WTC11 (cell line): ENCODE measurements around the gene CHRNB2. TPM values are rescaled to one million over a fixed set of nuclear protein-coding genes. Genes with fewer than 3 reads are reported as not detected.
A peak's percentile ranks its signal among the peaks of the same experiment; 100 is the strongest.

Source experiments
- ATAC-seq: fragments of 200-7000 bp; cut with Tn5 transposase; 2 replicates; pipeline ENCODE4 v1.10.0; 2021; ENCODE audit warnings: mild to moderate bottlenecking, moderate library complexity
- CTCF ChIA-PET: fragments of 300-600 bp; sonication (Branson Sonifier 250); formaldehyde crosslinking; loops from one replicate; lab custom pipeline; 2021; ENCODE audit warnings: antibody characterized with exemption; lab: Charles Lee
- POLR2A ChIA-PET: fragments of 350-600 bp; sonication (Branson Sonifier 250); formaldehyde crosslinking; loops from one replicate; lab custom pipeline; 2021; ENCODE audit warnings: antibody characterized with exemption; lab: Charles Lee
- DNase-seq: peaks from one replicate; pipeline ENCODE4 v3.0.0; 2021; ENCODE audit warnings: low spot score
- H3K27ac Mint-ChIP-seq: 2 replicates; pipeline ENCODE4 v1.8.0; 2021; ENCODE audit warnings: mixed read lengths
- H3K27me3 Mint-ChIP-seq: 2 replicates; pipeline ENCODE4 v1.8.0; 2021; ENCODE audit warnings: low read depth, mild to moderate bottlenecking, moderate library complexity, mixed read lengths
- H3K36me3 Mint-ChIP-seq: 2 replicates; pipeline ENCODE4 v1.8.0; 2021; ENCODE audit warnings: mixed read lengths
- H3K4me1 Mint-ChIP-seq: 2 replicates; pipeline ENCODE4 v1.8.0; 2022; ENCODE audit warnings: mixed read lengths
- H3K4me3 Mint-ChIP-seq: 2 replicates; pipeline ENCODE4 v1.8.0; 2021; ENCODE audit warnings: mild to moderate bottlenecking, moderate library complexity, mixed read lengths
- H3K9me3 Mint-ChIP-seq: 2 replicates; pipeline ENCODE4 v1.8.0; 2021; ENCODE audit warnings: mixed read lengths
- FOXK1 ChIP-seq: sonication (generic); formaldehyde crosslinking; IDR thresholded peaks from 2 replicates; pipeline ENCODE4 v1.8.0; 2022; ENCODE audit warnings: mild to moderate bottlenecking, moderate library complexity, missing genetic modification reagents
- IRF2 ChIP-seq: sonication (generic); formaldehyde crosslinking; IDR thresholded peaks from 2 replicates; pipeline ENCODE4 v1.8.0; 2022; ENCODE audit warnings: low read depth, missing genetic modification reagents, borderline replicate concordance
- MXD4 ChIP-seq: fragments of 250-450 bp; sonication (Bioruptor Pico); IDR thresholded peaks from 2 replicates; pipeline ENCODE4 v1.8.0; 2021; ENCODE audit warnings: mild to moderate bottlenecking, moderate library complexity, borderline replicate concordance
- NFATC4 ChIP-seq: fragments of 250-450 bp; sonication (Bioruptor Pico); IDR thresholded peaks from 2 replicates; pipeline ENCODE4 v1.9.0; 2021; ENCODE audit warnings: mild to moderate bottlenecking
- NFYB ChIP-seq: sonication (generic); formaldehyde crosslinking; conservative IDR thresholded peaks from 2 replicates; pipeline ENCODE4 v1.8.0; 2022; ENCODE audit warnings: low read depth, missing genetic modification reagents
- NR3C1 ChIP-seq: sonication (generic); formaldehyde crosslinking; conservative IDR thresholded peaks from 2 replicates; pipeline ENCODE4 v1.8.1; 2023; ENCODE audit warnings: low read depth, mild to moderate bottlenecking, missing genetic modification reagents
- PRRX2 ChIP-seq: fragments of 250-450 bp; sonication (Bioruptor Pico); IDR thresholded peaks from 2 replicates; pipeline ENCODE4 v1.8.0; 2021; ENCODE audit warnings: mild to moderate bottlenecking
- SOX15 ChIP-seq: fragments of 250-450 bp; sonication (Bioruptor Pico); IDR thresholded peaks from 2 replicates; pipeline ENCODE4 v1.9.0; 2021; ENCODE audit warnings: mild to moderate bottlenecking
- ZNF121 ChIP-seq: sonication (generic); formaldehyde crosslinking; IDR thresholded peaks from 2 replicates; pipeline ENCODE4 v1.8.0; 2023; ENCODE audit warnings: missing genetic modification reagents
- ZNF138 ChIP-seq: sonication (generic); formaldehyde crosslinking; conservative IDR thresholded peaks from 2 replicates; pipeline ENCODE4 v1.8.1; 2022; ENCODE audit warnings: mild to moderate bottlenecking, moderate library complexity, missing genetic modification reagents
- ZNF232 ChIP-seq: sonication (generic); formaldehyde crosslinking; IDR thresholded peaks from 2 replicates; pipeline ENCODE4 v1.8.0; 2022; ENCODE audit warnings: mild to moderate bottlenecking, missing genetic modification reagents
- total RNA-seq: library from RNA; stranded (reverse); gene quantifications from 3 replicates; pipeline ENCODE4 v1.2.3, GENCODE V29; 2021
- TF ChIP-seq, protein P1 (sequence below): sonication (generic); formaldehyde crosslinking; IDR thresholded peaks from 2 replicates; pipeline ENCODE4 v1.8.0; 2022; ENCODE audit warnings: mild to moderate bottlenecking, missing genetic modification reagents
- TF ChIP-seq, protein P2 (sequence below): sonication (generic); formaldehyde crosslinking; IDR thresholded peaks from 2 replicates; pipeline ENCODE4 v1.8.0; 2023; ENCODE audit warnings: missing genetic modification reagents
- TF ChIP-seq, protein P3 (sequence below): fragments of 200-600 bp; IDR thresholded peaks from 2 replicates; pipeline ENCODE4 v1.8.0; 2022; ENCODE audit warnings: antibody characterized with exemption
- TF ChIP-seq, protein P4 (sequence below): fragments of 250-450 bp; sonication (Bioruptor Pico); IDR thresholded peaks from 2 replicates; pipeline ENCODE4 v1.8.0; 2021; ENCODE audit warnings: mild to moderate bottlenecking
- TF ChIP-seq, protein P5 (sequence below): sonication (generic); formaldehyde crosslinking; IDR thresholded peaks from 2 replicates; pipeline ENCODE4 v1.8.0; 2022; ENCODE audit warnings: mild to moderate bottlenecking, missing genetic modification reagents
- TF ChIP-seq, protein P6 (sequence below): sonication (generic); formaldehyde crosslinking; IDR thresholded peaks from 2 replicates; pipeline ENCODE4 v1.8.1; 2022; ENCODE audit warnings: low read depth, mild to moderate bottlenecking, moderate library complexity, missing genetic modification reagents, borderline replicate concordance
- TF ChIP-seq, protein P7 (sequence below): fragments of 250-450 bp; sonication (Bioruptor Pico); IDR thresholded peaks from 2 replicates; pipeline ENCODE4 v1.9.0; 2021; ENCODE audit warnings: moderate library complexity, mild to moderate bottlenecking, inconsistent platforms, borderline replicate concordance

CHRNB2 gene
- total RNA-seq, 1 experiment from 2014 or later: 1.7 TPM

DNA sequence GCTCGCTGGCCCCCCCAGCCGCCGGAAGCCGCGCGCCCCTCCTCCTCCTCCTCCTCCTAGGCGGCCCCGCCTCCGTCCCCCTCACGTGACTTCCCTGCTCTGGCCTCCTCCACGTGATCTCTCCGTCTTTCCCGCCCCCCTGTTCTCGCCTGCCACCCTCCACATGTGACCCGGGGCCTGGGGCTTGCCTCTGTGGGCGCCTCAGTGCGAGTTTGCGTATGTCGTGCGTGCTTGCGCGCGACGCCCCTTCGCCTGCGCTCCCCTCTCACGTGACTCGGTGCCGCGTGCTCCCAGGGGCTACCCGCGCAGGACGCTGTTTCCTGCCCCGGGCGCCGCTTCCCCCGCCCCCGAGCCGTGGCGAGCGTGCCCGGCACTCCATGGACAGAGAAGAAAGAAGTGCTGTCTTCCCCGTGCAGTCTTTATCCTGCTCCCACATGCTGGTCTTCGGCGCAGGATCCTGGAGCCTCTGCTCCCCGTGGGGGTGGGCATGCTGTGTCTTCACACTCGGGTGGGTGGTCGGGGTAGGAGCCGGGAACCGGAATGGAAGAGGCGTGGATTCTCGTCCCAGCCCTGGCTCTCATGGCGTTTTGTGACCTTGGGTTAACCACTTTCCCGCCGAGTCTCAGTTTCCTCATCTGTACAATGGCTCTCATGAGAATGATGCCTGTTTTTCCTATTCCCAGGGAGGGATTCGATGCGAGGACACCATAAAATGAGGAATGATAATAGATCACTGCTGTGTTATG, 8.7 kb upstream of the CHRNB2 start (continued):
- TF ChIP-seq ZNF121 (CRISPR knock-in tag) (peak; percentile 66; the same call in 1 of the 2 replicates), PRRX2 (CRISPR knock-in tag) (no peak), NFATC4 (CRISPR knock-in tag) (no peak)
- TF ChIP-seq, protein P1, sequence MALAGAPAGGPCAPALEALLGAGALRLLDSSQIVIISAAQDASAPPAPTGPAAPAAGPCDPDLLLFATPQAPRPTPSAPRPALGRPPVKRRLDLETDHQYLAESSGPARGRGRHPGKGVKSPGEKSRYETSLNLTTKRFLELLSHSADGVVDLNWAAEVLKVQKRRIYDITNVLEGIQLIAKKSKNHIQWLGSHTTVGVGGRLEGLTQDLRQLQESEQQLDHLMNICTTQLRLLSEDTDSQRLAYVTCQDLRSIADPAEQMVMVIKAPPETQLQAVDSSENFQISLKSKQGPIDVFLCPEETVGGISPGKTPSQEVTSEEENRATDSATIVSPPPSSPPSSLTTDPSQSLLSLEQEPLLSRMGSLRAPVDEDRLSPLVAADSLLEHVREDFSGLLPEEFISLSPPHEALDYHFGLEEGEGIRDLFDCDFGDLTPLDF (CRISPR knock-in tag): peak; percentile 97
- TF ChIP-seq, protein P2, sequence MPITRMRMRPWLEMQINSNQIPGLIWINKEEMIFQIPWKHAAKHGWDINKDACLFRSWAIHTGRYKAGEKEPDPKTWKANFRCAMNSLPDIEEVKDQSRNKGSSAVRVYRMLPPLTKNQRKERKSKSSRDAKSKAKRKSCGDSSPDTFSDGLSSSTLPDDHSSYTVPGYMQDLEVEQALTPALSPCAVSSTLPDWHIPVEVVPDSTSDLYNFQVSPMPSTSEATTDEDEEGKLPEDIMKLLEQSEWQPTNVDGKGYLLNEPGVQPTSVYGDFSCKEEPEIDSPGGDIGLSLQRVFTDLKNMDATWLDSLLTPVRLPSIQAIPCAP (CRISPR knock-in tag): peak; percentile 98

DNA sequence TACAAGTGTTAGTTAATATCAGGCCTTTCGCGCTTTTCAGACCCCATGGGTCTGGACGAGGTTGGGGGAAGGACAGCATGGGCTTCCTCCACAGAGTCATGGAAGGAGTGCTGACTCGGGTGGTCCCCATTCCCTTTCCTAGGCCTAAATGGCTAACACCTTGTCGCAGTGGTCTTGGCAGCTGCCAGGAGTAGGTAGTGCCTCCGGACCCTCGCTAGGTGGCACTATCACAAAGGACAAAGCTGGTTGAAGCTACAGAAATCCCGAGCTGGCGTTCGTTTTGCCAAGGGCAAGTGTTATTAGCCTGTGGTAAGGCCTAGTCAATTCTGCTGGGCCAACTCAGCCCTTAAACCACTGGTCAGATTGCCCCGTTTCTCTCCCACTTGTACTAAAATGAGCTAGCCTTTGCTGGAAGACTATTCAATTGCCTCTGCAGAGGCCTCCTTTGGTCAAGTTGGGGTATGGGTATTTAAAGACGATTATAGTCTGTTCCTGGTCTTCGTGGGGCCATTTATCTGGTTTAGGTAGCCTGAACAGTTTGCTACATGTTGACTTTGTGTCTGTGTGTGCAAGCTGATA, 8.0 kb upstream of the CHRNB2 start:
- Mint-ChIP-seq H3K4me3 (peak overlapping the region; percentile 67), H3K36me3 (peaks cover 18% of the 10 kb centered on the region), H3K4me1 (peaks cover 28% of the 10 kb centered on the region), H3K9me3 (no peaks in the 10 kb centered on the region), H3K27me3 (no peaks in the 10 kb centered on the region)
- ATAC-seq: peak; percentile 78
- ChIA-PET CTCF (interaction anchor here (0.6 to 2.2 kb wide), 53 partner anchors 9 to 608 kb away, joined by 3 to 26 read pairs (median 4); partner anchors contain the start of genes CHRNB2, KCNN3, PBXIP1 and PMVK), POLR2A (interaction anchor here (0.6 to 1.0 kb wide), 2 partner anchors 8 to 52 kb away, joined by 3 to 8 read pairs; partner anchors contain the start of gene CHRNB2)
- no peak for TF ChIP-seq NR3C1 (CRISPR knock-in tag)
- TF ChIP-seq, protein P3, sequence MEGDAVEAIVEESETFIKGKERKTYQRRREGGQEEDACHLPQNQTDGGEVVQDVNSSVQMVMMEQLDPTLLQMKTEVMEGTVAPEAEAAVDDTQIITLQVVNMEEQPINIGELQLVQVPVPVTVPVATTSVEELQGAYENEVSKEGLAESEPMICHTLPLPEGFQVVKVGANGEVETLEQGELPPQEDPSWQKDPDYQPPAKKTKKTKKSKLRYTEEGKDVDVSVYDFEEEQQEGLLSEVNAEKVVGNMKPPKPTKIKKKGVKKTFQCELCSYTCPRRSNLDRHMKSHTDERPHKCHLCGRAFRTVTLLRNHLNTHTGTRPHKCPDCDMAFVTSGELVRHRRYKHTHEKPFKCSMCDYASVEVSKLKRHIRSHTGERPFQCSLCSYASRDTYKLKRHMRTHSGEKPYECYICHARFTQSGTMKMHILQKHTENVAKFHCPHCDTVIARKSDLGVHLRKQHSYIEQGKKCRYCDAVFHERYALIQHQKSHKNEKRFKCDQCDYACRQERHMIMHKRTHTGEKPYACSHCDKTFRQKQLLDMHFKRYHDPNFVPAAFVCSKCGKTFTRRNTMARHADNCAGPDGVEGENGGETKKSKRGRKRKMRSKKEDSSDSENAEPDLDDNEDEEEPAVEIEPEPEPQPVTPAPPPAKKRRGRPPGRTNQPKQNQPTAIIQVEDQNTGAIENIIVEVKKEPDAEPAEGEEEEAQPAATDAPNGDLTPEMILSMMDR: peak; percentile 78
- TF ChIP-seq, all 79 proteins: peak for 1
- DNase-seq: peak; percentile 89
- peak overlapping the region; percentile 87 for H3K27ac Mint-ChIP-seq

DNA sequence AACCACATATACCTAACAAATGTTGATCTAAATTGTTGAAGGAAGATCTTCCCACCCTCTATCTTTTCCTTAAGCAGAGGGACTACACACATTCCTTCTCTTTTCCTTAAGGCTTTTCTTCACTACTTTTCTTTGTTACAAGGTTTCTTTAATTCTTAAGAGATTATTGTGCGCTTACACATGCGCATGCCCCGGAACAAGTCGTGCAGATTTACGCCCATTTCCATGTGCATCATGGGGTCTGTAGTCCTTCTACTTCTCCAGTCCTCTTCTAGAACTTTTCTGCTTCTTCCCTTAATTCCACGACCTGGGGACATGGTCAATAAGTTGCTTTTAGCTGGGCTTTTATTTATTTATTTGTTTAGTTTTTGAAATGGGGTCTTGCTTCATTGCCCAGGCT, 1.7 kb upstream of the CHRNB2 start:
- ChIA-PET CTCF (no interaction called here), POLR2A (interaction anchor here (2.3 kb wide), 1 partner anchor 20 kb away, joined by 5 read pairs; no protein-coding TSS in a partner anchor)
- Mint-ChIP-seq H3K4me1 (peaks cover 19% of the 10 kb centered on the region), H3K4me3 (no peak overlapping the region), H3K36me3 (no peaks in the 10 kb centered on the region), H3K27me3 (peaks cover 22% of the 10 kb centered on the region), H3K27ac (no peak overlapping the region), H3K9me3 (no peaks in the 10 kb centered on the region)
- no peak for DNase-seq
- ATAC-seq: no peak
- TF ChIP-seq, protein P4, sequence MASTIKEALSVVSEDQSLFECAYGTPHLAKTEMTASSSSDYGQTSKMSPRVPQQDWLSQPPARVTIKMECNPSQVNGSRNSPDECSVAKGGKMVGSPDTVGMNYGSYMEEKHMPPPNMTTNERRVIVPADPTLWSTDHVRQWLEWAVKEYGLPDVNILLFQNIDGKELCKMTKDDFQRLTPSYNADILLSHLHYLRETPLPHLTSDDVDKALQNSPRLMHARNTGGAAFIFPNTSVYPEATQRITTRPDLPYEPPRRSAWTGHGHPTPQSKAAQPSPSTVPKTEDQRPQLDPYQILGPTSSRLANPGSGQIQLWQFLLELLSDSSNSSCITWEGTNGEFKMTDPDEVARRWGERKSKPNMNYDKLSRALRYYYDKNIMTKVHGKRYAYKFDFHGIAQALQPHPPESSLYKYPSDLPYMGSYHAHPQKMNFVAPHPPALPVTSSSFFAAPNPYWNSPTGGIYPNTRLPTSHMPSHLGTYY (CRISPR knock-in tag): no peak
- TF ChIP-seq, protein P5, sequence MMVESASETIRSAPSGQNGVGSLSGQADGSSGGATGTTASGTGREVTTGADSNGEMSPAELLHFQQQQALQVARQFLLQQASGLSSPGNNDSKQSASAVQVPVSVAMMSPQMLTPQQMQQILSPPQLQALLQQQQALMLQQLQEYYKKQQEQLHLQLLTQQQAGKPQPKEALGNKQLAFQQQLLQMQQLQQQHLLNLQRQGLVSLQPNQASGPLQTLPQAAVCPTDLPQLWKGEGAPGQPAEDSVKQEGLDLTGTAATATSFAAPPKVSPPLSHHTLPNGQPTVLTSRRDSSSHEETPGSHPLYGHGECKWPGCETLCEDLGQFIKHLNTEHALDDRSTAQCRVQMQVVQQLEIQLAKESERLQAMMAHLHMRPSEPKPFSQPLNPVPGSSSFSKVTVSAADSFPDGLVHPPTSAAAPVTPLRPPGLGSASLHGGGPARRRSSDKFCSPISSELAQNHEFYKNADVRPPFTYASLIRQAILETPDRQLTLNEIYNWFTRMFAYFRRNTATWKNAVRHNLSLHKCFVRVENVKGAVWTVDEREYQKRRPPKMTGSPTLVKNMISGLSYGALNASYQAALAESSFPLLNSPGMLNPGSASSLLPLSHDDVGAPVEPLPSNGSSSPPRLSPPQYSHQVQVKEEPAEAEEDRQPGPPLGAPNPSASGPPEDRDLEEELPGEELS: no peak
- TF ChIP-seq, protein P6, sequence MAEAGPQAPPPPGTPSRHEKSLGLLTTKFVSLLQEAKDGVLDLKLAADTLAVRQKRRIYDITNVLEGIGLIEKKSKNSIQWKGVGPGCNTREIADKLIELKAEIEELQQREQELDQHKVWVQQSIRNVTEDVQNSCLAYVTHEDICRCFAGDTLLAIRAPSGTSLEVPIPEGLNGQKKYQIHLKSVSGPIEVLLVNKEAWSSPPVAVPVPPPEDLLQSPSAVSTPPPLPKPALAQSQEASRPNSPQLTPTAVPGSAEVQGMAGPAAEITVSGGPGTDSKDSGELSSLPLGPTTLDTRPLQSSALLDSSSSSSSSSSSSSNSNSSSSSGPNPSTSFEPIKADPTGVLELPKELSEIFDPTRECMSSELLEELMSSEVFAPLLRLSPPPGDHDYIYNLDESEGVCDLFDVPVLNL (CRISPR knock-in tag): no peak
- TF ChIP-seq NFYB (CRISPR knock-in tag) (no peak), FOXK1 (CRISPR knock-in tag) (no peak), SOX15 (no peak), ZNF232 (CRISPR knock-in tag) (no peak), MXD4 (CRISPR knock-in tag) (no peak), ZNF138 (CRISPR knock-in tag) (no peak), IRF2 (CRISPR knock-in tag) (no peak)
- TF ChIP-seq, protein P7, sequence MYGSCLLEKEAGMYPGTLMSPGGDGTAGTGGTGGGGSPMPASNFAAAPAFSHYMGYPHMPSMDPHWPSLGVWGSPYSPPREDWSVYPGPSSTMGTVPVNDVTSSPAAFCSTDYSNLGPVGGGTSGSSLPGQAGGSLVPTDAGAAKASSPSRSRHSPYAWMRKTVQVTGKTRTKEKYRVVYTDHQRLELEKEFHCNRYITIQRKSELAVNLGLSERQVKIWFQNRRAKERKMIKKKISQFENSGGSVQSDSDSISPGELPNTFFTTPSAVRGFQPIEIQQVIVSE (CRISPR knock-in tag): no peak
